Ovary (tissue), 9 donors: ENCODE results near the gene CERKL. TPM values are rescaled to one million over a fixed set of nuclear protein-coding genes. Genes with fewer than 3 reads are reported as not detected.

Experiments used
- DNase-seq, 5 donors: peaks; one replicate each; pipeline ENCODE4 v3.0.0-alpha.2; 2019 to 2020
- H3K27ac ChIP-seq, 2 donors: fragments of 200-600 bp; one replicate each; pipeline versions ENCODE4 v1.5.1 to v1.8.0; 2019 to 2022
- H3K27me3 ChIP-seq: fragments of 200-600 bp; one replicate; pipeline ENCODE4 v1.8.0; 2022
- H3K36me3 ChIP-seq: fragments of 200-600 bp; sonication (generic); one replicate; pipeline ENCODE4 v1.5.1; 2019
- H3K4me1 ChIP-seq: one replicate; pipeline ENCODE4 v1.8.1; 2013; ENCODE audit warnings: mild to moderate bottlenecking, moderate library complexity; ENCODE audit not compliant: insufficient read depth
- H3K4me3 ChIP-seq: fragments of 200-600 bp; sonication (generic); one replicate; pipeline ENCODE4 v1.5.1; 2017
- H3K9me3 ChIP-seq, 2 donors: fragments of 200-600 bp in 1 of 2; sonication (generic) in 1 of 2; one replicate each; pipeline versions ENCODE4 v1.5.1 to v1.8.1; 2013 to 2019; ENCODE audit warnings: mild to moderate bottlenecking in 1 of 2, moderate library complexity in 1 of 2
- EP300 ChIP-seq: sonication (generic); formaldehyde crosslinking; IDR thresholded peaks from one replicate; pipeline ENCODE4 v1.6.1; 2017; ENCODE audit warnings: antibody characterized with exemption
- POLR2A ChIP-seq: fragments of 450-650 bp; IDR thresholded peaks from one replicate; pipeline ENCODE4 v1.6.1; 2017; ENCODE audit warnings: antibody characterized with exemption, mild to moderate bottlenecking, moderate library complexity
- WGBS, 3 donors: extraction: QIAGEN DNeasy Blood & Tissue Kit in 1 of 3; methylation state at CpG; one replicate each; pipeline versions ENCODE4 v1.1.5 to v1.1.7; 2013 to 2017; 5-methylcytosine and 5-hydroxymethylcytosine counted together
- intact Hi-C, 4 donors: fragments of 100-400 bp; cut with DNase I; formaldehyde crosslinking; loops; one replicate each; pipeline versions ENCODE4 v1.11.0 to v1.15.1; 2022 to 2023
- polyA plus RNA-seq, 2 donors: library from polyadenylated mRNA; stranded (reverse); fragments of 200-250 nt in 1 of 2; fragments of 350-450 nt in 1 of 2; fragmentation: Illumina TruSeq in 1 of 2; extraction: RNeasy Lipid Tissue Mini Kit (QIAGEN cat#74804) in 1 of 2; gene quantifications; one replicate each; pipeline ENCODE4 v1.2.3, GENCODE V29; 2013 to 2014
- total RNA-seq, 7 donors: library from RNA; depleted of rRNA in 2 of 7; stranded (reverse); fragments of >200 nt in 2 of 7; fragmentation: NEBNext Ultra II Directional in 3 of 7; extraction: Animal tissue kit (Norgen Biotek cat#: 25700) in 3 of 7; gene quantifications; one replicate each; pipeline versions ENCODE4 v1.1.0 to v1.2.4, GENCODE V29; 2016 to 2023
- TF ChIP-seq, protein P1 (sequence below), 3 donors: fragments of 450-650 bp in 2 of 3; fragments of 200-600 bp in 1 of 3; IDR thresholded peaks; one replicate each; pipeline versions ENCODE4 v1.5.1 to v1.8.0; 2016 to 2022; ENCODE audit warnings: antibody characterized with exemption in 3 of 3, mild to moderate bottlenecking in 1 of 3
- donor health status: DM: no; HTN: no; CAD: no; lungs with moderate emphysema.
- donor health status: DM: no; HTN: no; CAD: no.
- donor health status: Bipolar disorder and iron deficiency.
- donor health status: DM: yes; HTN: yes; CAD: no.
- donor health status: DM: no; HTN: no; CAD: no.
- donor health status: DM: yes; HTN: yes; CAD: no.

CERKL gene
- total and polyA plus RNA-seq, 9 donors: 0.11 to 6.5 (median 0.22) TPM; not detected in 2

- TF ChIP-seq, protein P1, sequence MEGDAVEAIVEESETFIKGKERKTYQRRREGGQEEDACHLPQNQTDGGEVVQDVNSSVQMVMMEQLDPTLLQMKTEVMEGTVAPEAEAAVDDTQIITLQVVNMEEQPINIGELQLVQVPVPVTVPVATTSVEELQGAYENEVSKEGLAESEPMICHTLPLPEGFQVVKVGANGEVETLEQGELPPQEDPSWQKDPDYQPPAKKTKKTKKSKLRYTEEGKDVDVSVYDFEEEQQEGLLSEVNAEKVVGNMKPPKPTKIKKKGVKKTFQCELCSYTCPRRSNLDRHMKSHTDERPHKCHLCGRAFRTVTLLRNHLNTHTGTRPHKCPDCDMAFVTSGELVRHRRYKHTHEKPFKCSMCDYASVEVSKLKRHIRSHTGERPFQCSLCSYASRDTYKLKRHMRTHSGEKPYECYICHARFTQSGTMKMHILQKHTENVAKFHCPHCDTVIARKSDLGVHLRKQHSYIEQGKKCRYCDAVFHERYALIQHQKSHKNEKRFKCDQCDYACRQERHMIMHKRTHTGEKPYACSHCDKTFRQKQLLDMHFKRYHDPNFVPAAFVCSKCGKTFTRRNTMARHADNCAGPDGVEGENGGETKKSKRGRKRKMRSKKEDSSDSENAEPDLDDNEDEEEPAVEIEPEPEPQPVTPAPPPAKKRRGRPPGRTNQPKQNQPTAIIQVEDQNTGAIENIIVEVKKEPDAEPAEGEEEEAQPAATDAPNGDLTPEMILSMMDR (IDR thresholded peaks at IDR 0.05): no peak
- TF ChIP-seq EP300 (no peak), POLR2A (no peak)
- intact Hi-C loops: no loop called here
These were observed 40.2 kb downstream of the CERKL start for GRCh38 chr2:181616715-181617114.

GRCh38 chr2:181614874-181615638 lies 41.8 kb downstream of the CERKL start:
- no peaks in the 10 kb centered on the region for H3K36me3 ChIP-seq
- no peaks in the 10 kb centered on the region for H3K4me1 ChIP-seq
- intact Hi-C loops: no loop called here
- no peaks in the 10 kb centered on the region for H3K9me3 ChIP-seq
- WGBS, 3 donors: 57 to 73% (median 66%) methylated on average over 7 of the region's 7 CpGs
- H3K4me3 ChIP-seq: no peak overlapping the region
- no peaks in the 10 kb centered on the region for H3K27me3 ChIP-seq
- TF ChIP-seq EP300: no peak
- TF ChIP-seq, protein P1 (IDR thresholded peaks at IDR 0.05): no peak
- no peak for TF ChIP-seq POLR2A
- H3K27ac ChIP-seq: no peak overlapping the region
- DNase-seq: no peak

More at GRCh38 chr2:181616715-181617114, 40.2 kb downstream of the CERKL start:
- WGBS, 3 donors: 50 to 75% (median 62%) methylated on average over 1 of the region's 1 CpG
- H3K9me3 ChIP-seq: no peaks in the 10 kb centered on the region
- H3K36me3 ChIP-seq: no peaks in the 10 kb centered on the region
- H3K27ac ChIP-seq: no peak overlapping the region
- DNase-seq: no peak
- H3K4me3 ChIP-seq: no peak overlapping the region
- H3K4me1 ChIP-seq: no peaks in the 10 kb centered on the region
- no peaks in the 10 kb centered on the region for H3K27me3 ChIP-seq

GRCh38 chr2:181613241-181613640 lies 43.7 kb downstream of the CERKL start:
- Histone ChIP-seq H3K27ac (no peak overlapping the region), H3K27me3 (no peaks in the 10 kb centered on the region), H3K4me1 (no peaks in the 10 kb centered on the region), H3K36me3 (no peaks in the 10 kb centered on the region), H3K4me3 (no peak overlapping the region), H3K9me3 (no peaks in the 10 kb centered on the region)
- 60 to 67% (median 60%) methylated on average over 2 of the region's 2 CpGs for WGBS, 3 donors
- intact Hi-C loops: no loop called here
- no peak for TF ChIP-seq POLR2A
- TF ChIP-seq, protein P1 (IDR thresholded peaks at IDR 0.05): no peak
- no peak for TF ChIP-seq EP300
- no peak for DNase-seq

DNA sequence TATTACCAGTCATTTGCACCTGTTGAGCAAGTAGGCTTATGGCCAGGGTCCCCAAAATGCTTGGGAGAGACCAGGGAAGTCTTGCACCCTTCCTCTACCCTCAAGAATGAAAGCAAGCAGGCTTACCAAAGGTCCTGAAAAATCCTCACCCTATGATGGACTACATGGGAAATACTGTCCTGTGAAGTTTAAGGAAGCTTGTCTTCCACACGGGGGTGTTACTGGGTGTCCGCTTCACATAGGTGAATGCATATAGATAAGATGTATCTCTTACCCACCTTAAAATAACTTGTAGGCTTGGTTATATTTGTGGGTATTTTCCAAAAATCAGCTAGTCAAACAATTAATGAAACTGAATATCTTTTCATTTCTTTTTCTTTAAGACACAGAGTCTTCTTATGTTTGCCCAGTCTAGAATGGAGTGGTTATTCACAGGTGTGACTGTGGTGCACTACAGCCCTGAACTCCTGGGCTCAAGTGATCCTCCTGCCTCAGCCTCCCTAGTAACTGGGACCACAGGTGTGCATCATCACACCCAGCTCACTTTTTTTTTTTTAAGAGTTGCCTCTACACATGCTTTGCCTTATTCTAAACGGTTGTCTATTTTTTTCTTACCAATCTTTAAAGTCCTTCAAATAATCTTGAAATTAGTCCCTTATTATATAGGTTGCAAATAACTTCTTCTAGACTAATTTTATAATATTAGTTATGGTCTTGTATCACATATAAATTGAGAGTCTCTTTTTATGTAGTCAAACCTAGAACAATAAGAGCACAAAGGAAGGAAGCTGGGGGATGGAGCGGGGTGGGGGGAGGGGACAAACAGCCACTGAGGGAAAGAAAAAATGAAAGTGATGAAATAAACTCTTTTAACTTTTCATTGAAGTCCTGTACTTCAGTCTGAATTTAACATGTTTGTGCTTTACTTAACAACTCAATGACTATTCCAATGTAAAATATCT lies 49.0 kb downstream of the CERKL start:
- no peak for DNase-seq
- Histone ChIP-seq H3K4me3 (no peak overlapping the region), H3K9me3 (no peaks in the 10 kb centered on the region), H3K4me1 (no peaks in the 10 kb centered on the region), H3K36me3 (no peaks in the 10 kb centered on the region), H3K27me3 (no peaks in the 10 kb centered on the region), H3K27ac (no peak overlapping the region)
- WGBS, 3 donors: 76 to 81% (median 81%) methylated on average over 4 of the region's 4 CpGs
- intact Hi-C loops: no loop called here
- TF ChIP-seq POLR2A (no peak), EP300 (no peak)
- TF ChIP-seq, protein P1 (IDR thresholded peaks at IDR 0.05): no peak
